GM12878 (cell line): ENCODE data around the gene KLRG1. TPM values are rescaled to one million over a fixed set of nuclear protein-coding genes. Genes with fewer than 3 reads are reported as not detected.

ENCODE experiments used
- CBFB ChIP-seq: IDR thresholded peaks from 2 replicates; pipeline ENCODE4 v1.6.1; 2016; ENCODE audit warnings: antibody characterized with exemption, low read depth
- ETV6 ChIP-seq, 2 experiments: fragments of 450-650 bp in 1 of 2; IDR thresholded peaks in 1 of 2; conservative IDR thresholded peaks in 1 of 2; 2 replicates each; pipeline ENCODE4 v1.6.1; 2014; ENCODE audit warnings: antibody characterized with exemption in 1 of 2, borderline replicate concordance in 1 of 2, low read depth in 1 of 2, mild to moderate bottlenecking in 1 of 2, moderate library complexity in 1 of 2
- KDM1A ChIP-seq: fragments of 200-600 bp; sonication (generic); IDR thresholded peaks from 2 replicates; pipeline ENCODE4 v1.6.1; 2016; ENCODE audit warnings: borderline replicate concordance
- MYB ChIP-seq: fragments of 150-350 bp; IDR thresholded peaks from 2 replicates; pipeline ENCODE4 v1.6.1; 2014; ENCODE audit warnings: mild to moderate bottlenecking, low read depth, low read length, borderline replicate concordance
- NFXL1 ChIP-seq: fragments of 450-650 bp; IDR thresholded peaks from 2 replicates; pipeline ENCODE4 v1.6.1; 2017; ENCODE audit warnings: antibody characterized with exemption, mild to moderate bottlenecking, borderline replicate concordance
- RAD51 ChIP-seq: fragments of 450-650 bp; IDR thresholded peaks from 2 replicates; pipeline ENCODE4 v1.6.1; 2016; ENCODE audit warnings: moderate library complexity, mild to moderate bottlenecking, inconsistent platforms
- SP1 ChIP-seq: IDR thresholded peaks from one replicate; pipeline ENCODE4 v1.6.1; 2011; ENCODE audit warnings: low read depth, low read length
- SUZ12 ChIP-seq: fragments of 200-600 bp; sonication (generic); IDR thresholded peaks from one replicate; pipeline ENCODE4 v1.6.1; 2018; ENCODE audit warnings: antibody characterized with exemption, mild to moderate bottlenecking; ENCODE audit not compliant: unreplicated experiment
- ZBED1 ChIP-seq: IDR thresholded peaks from 2 replicates; pipeline ENCODE4 v1.6.1; 2016; ENCODE audit warnings: borderline replicate concordance
- ZNF24 ChIP-seq: fragments of 450-650 bp; IDR thresholded peaks from 2 replicates; pipeline ENCODE4 v1.6.1; 2017; ENCODE audit warnings: antibody characterized with exemption, mild to moderate bottlenecking
- ZZZ3 ChIP-seq: IDR thresholded peaks from 2 replicates; pipeline ENCODE4 v1.6.1; 2011; ENCODE audit warnings: low read depth; ENCODE audit not compliant: control insufficient read depth, insufficient read length
- polyA plus RNA-seq, 11 experiments: library from polyadenylated mRNA; depleted of rRNA in 4 of 11; unstranded in 6 of 11; stranded (reverse) in 5 of 11; fragments of >200 nt; fragmentation: Nextera tagmentation in 4 of 11; fragmentation: Illumina TruSeq in 1 of 11; extraction: Ambion mirVana in 4 of 11; extraction: Trizol in 1 of 11; gene quantifications; 1 replicate in 1 of 11; 2 replicates in 10 of 11; pipeline versions ENCODE4 v1.2.1 to v1.2.3, GENCODE V29; 2011 to 2016; ENCODE audit warnings: inconsistent platforms in 2 of 11, missing spikeins in 2 of 11, low read depth in 1 of 11
- total RNA-seq, 4 experiments: library from RNA; depleted of rRNA in 3 of 4; stranded (reverse); fragments of >200 nt in 3 of 4; fragmentation: Illumina TruSeq in 1 of 4; extraction: Trizol in 1 of 4; gene quantifications; 2 replicates each; pipeline versions ENCODE4 v1.2.1 to v1.2.3, GENCODE V29; 2013 to 2021
- TF ChIP-seq, protein P1 (sequence below), 3 experiments: IDR thresholded peaks in 2 of 3; conservative IDR thresholded peaks in 1 of 3; 2 replicates each; pipeline ENCODE4 v1.5.1; 2011; ENCODE audit warnings: low read depth in 3 of 3, low read length in 3 of 3, mild to moderate bottlenecking in 3 of 3, control low read depth in 2 of 3, moderate library complexity in 2 of 3, inconsistent platforms in 1 of 3, mixed read lengths in 1 of 3; ENCODE audit not compliant: control insufficient read depth in 2 of 3, insufficient read depth in 1 of 3; ENCODE audit errors: extremely low read depth in 1 of 3
- TF ChIP-seq, protein P2 (sequence below): fragments of 450-650 bp; formaldehyde crosslinking; IDR thresholded peaks from 2 replicates; pipeline ENCODE4 v1.4.0; 2020; ENCODE audit warnings: mild to moderate bottlenecking, moderate library complexity
- TF ChIP-seq, protein P3 (sequence below): fragments of 450-650 bp; formaldehyde crosslinking; IDR thresholded peaks from 2 replicates; pipeline ENCODE4 v1.4.0; 2022; ENCODE audit warnings: mild to moderate bottlenecking, moderate library complexity
- TF ChIP-seq, protein P4 (sequence below): fragments of 150-350 bp; IDR thresholded peaks from 2 replicates; pipeline ENCODE4 v1.6.1; 2014; ENCODE audit warnings: mild to moderate bottlenecking, low read depth, low read length

Gene KLRG1
- total and polyA plus RNA-seq, 10 of the 15 experiments (the other 5 are each of a cell fraction or from before 2014, with no cell fraction given): 2.3 to 6.5 (median 3.9) TPM

DNA sequence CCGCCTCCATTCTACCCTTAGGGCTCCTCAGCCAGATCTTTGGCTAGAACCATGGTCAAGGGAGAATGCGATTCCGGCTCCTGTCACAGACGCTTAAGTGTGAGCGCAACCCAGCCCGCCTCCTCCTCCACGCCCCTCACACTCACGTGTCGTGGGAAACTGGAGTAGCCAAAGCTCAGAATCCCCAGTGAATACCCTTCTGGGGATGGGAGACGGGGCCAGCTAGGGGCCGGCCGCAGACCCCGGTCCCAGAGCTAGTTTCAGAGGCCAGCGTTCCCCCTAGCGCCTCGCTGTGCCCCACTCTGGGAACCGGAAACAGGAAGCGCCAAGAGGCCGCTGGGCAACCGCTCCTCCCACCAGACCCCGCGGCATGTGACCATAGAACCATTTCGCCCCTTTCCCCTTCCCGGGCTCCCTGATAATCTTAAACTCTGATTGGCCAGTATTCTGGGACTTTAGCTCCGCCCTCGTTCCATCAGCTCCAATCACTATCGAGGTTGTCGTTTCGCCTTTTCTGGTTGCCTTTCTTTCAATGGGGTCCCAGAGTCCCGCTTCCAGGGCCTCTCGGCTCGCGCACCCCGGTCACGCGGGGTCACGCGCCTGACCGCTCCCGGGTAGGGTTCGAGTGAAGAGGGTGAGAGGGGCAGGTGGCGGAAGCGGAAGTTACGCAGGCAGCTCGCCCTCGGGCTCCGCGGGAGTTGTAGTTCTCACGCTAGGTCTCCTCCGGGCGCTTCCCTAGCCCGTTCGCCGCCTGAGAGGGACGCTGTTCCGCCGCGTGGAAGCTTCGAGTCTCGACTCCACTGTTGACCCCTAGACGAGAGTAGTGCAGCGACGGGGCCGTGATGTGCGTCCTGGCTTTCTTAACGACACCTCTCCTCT is 39.8 kb upstream of the KLRG1 start, which contains the start of gene M6PR (continued):
- TF ChIP-seq, protein P1, sequence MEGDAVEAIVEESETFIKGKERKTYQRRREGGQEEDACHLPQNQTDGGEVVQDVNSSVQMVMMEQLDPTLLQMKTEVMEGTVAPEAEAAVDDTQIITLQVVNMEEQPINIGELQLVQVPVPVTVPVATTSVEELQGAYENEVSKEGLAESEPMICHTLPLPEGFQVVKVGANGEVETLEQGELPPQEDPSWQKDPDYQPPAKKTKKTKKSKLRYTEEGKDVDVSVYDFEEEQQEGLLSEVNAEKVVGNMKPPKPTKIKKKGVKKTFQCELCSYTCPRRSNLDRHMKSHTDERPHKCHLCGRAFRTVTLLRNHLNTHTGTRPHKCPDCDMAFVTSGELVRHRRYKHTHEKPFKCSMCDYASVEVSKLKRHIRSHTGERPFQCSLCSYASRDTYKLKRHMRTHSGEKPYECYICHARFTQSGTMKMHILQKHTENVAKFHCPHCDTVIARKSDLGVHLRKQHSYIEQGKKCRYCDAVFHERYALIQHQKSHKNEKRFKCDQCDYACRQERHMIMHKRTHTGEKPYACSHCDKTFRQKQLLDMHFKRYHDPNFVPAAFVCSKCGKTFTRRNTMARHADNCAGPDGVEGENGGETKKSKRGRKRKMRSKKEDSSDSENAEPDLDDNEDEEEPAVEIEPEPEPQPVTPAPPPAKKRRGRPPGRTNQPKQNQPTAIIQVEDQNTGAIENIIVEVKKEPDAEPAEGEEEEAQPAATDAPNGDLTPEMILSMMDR (IDR thresholded peaks at IDR 0.05 in 2 of 3, conservative IDR thresholded peaks at IDR 0.05 in 1 of 3; ENCODE audit: control insufficient read depth in 2 of 3, extremely low read depth in 1 of 3, insufficient read depth in 1 of 3, low read depth in 3 of 3, low read length in 3 of 3): peak; percentile 63 to 84 (median 71)
- TF ChIP-seq, protein P2, sequence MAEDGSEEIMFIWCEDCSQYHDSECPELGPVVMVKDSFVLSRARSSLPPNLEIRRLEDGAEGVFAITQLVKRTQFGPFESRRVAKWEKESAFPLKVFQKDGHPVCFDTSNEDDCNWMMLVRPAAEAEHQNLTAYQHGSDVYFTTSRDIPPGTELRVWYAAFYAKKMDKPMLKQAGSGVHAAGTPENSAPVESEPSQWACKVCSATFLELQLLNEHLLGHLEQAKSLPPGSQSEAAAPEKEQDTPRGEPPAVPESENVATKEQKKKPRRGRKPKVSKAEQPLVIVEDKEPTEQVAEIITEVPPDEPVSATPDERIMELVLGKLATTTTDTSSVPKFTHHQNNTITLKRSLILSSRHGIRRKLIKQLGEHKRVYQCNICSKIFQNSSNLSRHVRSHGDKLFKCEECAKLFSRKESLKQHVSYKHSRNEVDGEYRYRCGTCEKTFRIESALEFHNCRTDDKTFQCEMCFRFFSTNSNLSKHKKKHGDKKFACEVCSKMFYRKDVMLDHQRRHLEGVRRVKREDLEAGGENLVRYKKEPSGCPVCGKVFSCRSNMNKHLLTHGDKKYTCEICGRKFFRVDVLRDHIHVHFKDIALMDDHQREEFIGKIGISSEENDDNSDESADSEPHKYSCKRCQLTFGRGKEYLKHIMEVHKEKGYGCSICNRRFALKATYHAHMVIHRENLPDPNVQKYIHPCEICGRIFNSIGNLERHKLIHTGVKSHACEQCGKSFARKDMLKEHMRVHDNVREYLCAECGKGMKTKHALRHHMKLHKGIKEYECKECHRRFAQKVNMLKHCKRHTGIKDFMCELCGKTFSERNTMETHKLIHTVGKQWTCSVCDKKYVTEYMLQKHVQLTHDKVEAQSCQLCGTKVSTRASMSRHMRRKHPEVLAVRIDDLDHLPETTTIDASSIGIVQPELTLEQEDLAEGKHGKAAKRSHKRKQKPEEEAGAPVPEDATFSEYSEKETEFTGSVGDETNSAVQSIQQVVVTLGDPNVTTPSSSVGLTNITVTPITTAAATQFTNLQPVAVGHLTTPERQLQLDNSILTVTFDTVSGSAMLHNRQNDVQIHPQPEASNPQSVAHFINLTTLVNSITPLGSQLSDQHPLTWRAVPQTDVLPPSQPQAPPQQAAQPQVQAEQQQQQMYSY (CRISPR knock-in tag): no peak
- TF ChIP-seq RAD51: peak; percentile 97
- TF ChIP-seq ZNF24: no peak; the same call in 1 of the 2 replicates
- TF ChIP-seq, protein P3, sequence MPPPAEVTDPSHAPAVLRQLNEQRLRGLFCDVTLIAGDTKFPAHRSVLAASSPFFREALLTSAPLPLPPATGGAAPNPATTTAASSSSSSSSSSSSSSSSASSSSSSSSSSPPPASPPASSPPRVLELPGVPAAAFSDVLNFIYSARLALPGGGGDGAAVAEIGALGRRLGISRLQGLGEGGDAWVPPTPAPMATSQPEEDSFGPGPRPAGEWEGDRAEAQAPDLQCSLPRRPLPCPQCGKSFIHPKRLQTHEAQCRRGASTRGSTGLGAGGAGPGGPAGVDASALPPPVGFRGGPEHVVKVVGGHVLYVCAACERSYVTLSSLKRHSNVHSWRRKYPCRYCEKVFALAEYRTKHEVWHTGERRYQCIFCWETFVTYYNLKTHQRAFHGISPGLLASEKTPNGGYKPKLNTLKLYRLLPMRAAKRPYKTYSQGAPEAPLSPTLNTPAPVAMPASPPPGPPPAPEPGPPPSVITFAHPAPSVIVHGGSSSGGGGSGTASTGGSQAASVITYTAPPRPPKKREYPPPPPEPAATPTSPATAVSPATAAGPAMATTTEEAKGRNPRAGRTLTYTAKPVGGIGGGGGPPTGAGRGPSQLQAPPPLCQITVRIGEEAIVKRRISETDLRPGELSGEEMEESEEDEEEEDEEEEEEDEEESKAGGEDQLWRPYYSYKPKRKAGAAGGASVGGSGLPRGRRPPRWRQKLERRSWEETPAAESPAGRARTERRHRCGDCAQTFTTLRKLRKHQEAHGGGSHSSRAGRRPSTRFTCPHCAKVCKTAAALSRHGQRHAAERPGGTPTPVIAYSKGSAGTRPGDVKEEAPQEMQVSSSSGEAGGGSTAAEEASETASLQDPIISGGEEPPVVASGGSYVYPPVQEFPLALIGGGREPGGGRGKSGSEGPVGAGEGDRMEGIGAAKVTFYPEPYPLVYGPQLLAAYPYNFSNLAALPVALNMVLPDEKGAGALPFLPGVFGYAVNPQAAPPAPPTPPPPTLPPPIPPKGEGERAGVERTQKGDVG: no peak
- no peak for TF ChIP-seq MYB
- TF ChIP-seq ZBED1: peak; percentile 23; the same call in 1 of the 2 replicates
- no peak for TF ChIP-seq KDM1A
- no peak for TF ChIP-seq ZZZ3
- TF ChIP-seq, protein P4, sequence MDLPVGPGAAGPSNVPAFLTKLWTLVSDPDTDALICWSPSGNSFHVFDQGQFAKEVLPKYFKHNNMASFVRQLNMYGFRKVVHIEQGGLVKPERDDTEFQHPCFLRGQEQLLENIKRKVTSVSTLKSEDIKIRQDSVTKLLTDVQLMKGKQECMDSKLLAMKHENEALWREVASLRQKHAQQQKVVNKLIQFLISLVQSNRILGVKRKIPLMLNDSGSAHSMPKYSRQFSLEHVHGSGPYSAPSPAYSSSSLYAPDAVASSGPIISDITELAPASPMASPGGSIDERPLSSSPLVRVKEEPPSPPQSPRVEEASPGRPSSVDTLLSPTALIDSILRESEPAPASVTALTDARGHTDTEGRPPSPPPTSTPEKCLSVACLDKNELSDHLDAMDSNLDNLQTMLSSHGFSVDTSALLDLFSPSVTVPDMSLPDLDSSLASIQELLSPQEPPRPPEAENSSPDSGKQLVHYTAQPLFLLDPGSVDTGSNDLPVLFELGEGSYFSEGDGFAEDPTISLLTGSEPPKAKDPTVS: no peak
- TF ChIP-seq ETV6 (conservative IDR thresholded peaks at IDR 0.05 in 1 of 2, IDR thresholded peaks at IDR 0.05 in 1 of 2; ENCODE audit: borderline replicate concordance in 1 of 2, low read depth in 1 of 2): peak in 1 of 2 experiments; percentile 18; a peak in 1 of 4 replicates
- no peak for TF ChIP-seq NFXL1
- no peak for TF ChIP-seq SUZ12
- TF ChIP-seq CBFB: no peak; the same call in 1 of the 2 replicates
- TF ChIP-seq SP1: peak; percentile 28
